KMS-11 (cell line): ENCODE data around the gene SPATA12.

Experiments used
- H2AFZ ChIP-seq: fragments of 200-600 bp; sonication (generic); 2 replicates; pipeline ENCODE4 v1.6.1; 2016; ENCODE audit warnings: antibody characterized with exemption, mixed run types, low read depth
- H3K27ac ChIP-seq: fragments of 200-600 bp; sonication (generic); 2 replicates; pipeline ENCODE4 v1.6.1; 2016; ENCODE audit warnings: mild to moderate bottlenecking, mixed run types
- H3K27me3 ChIP-seq: fragments of 200-600 bp; sonication (generic); 2 replicates; pipeline ENCODE4 v1.6.1; 2017; ENCODE audit warnings: mild to moderate bottlenecking, low read depth, mixed run types, moderate library complexity; ENCODE audit not compliant: insufficient read depth
- H3K36me3 ChIP-seq: fragments of 200-600 bp; sonication (generic); 2 replicates; pipeline ENCODE4 v1.6.1; 2017; ENCODE audit warnings: mild to moderate bottlenecking, mixed run types; ENCODE audit not compliant: insufficient read depth
- H3K4me1 ChIP-seq: fragments of 200-600 bp; sonication (generic); 2 replicates; pipeline ENCODE4 v1.6.1; 2016; ENCODE audit warnings: mild to moderate bottlenecking, low read depth, mixed run types; ENCODE audit not compliant: poor library complexity, severe bottlenecking
- H3K4me2 ChIP-seq: fragments of 200-600 bp; sonication (generic); 2 replicates; pipeline ENCODE4 v1.7.0; 2016; ENCODE audit warnings: mild to moderate bottlenecking, mixed run types
- H3K4me3 ChIP-seq: fragments of 200-600 bp; sonication (generic); IDR thresholded peaks from 2 replicates; pipeline ENCODE4 v1.6.1; 2017; ENCODE audit warnings: low read depth, low read length, mixed read lengths; ENCODE audit not compliant: insufficient read depth
- H3K79me2 ChIP-seq: fragments of 200-600 bp; sonication (generic); 2 replicates; pipeline ENCODE4 v1.6.1; 2016; ENCODE audit warnings: low read depth, mixed run types; ENCODE audit not compliant: insufficient read depth
- H3K9ac ChIP-seq: fragments of 200-600 bp; sonication (generic); 2 replicates; pipeline ENCODE4 v1.6.1; 2016; ENCODE audit warnings: mild to moderate bottlenecking, mixed run types
- H4K20me1 ChIP-seq: fragments of 200-600 bp; sonication (generic); 2 replicates; pipeline ENCODE4 v1.6.1; 2016; ENCODE audit warnings: mild to moderate bottlenecking, mixed run types; ENCODE audit not compliant: insufficient read depth
- CTCF ChIP-seq: fragments of 200-600 bp; sonication (generic); conservative IDR thresholded peaks from 2 replicates; pipeline ENCODE4 v1.6.1; 2017; ENCODE audit warnings: low read depth, mild to moderate bottlenecking, antibody characterized with exemption, low read length, moderate library complexity, mixed read lengths

SPATA12 gene

GRCh38 chr3:57026944-57027343 lies 33.5 kb upstream of the SPATA12 start:
- Histone ChIP-seq H3K27ac (no peak overlapping the region), H3K27me3 (no peaks in the 10 kb centered on the region), H3K4me3 (no peak overlapping the region), H3K4me1 (no peaks in the 10 kb centered on the region), H3K4me2 (no peak overlapping the region), H3K79me2 (no peaks in the 10 kb centered on the region), H3K9ac (no peak overlapping the region), H3K36me3 (no peaks in the 10 kb centered on the region), H4K20me1 (no peaks in the 10 kb centered on the region), H2AFZ (no peak overlapping the region)
- TF ChIP-seq CTCF = no peak

GRCh38 chr3:57029383-57029782 lies 31.1 kb upstream of the SPATA12 start:
- Histone ChIP-seq H3K9ac (no peak overlapping the region), H3K36me3 (no peaks in the 10 kb centered on the region), H3K27ac (no peak overlapping the region), H3K4me3 (no peak overlapping the region), H2AFZ (no peak overlapping the region), H4K20me1 (no peaks in the 10 kb centered on the region), H3K4me1 (no peaks in the 10 kb centered on the region), H3K4me2 (no peak overlapping the region), H3K79me2 (no peaks in the 10 kb centered on the region), H3K27me3 (no peaks in the 10 kb centered on the region)
- no peak for TF ChIP-seq CTCF

- Histone ChIP-seq H3K4me3 (no peak overlapping the region), H3K4me2 (no peak overlapping the region), H4K20me1 (no peaks in the 10 kb centered on the region), H3K9ac (no peak overlapping the region), H3K27me3 (no peaks in the 10 kb centered on the region), H2AFZ (no peak overlapping the region), H3K79me2 (no peaks in the 10 kb centered on the region), H3K36me3 (no peaks in the 10 kb centered on the region), H3K4me1 (no peaks in the 10 kb centered on the region), H3K27ac (no peak overlapping the region)
- no peak for TF ChIP-seq CTCF
Observed at GRCh38 chr3:57029924-57030323, 30.5 kb upstream of the SPATA12 start.

- H3K79me2 ChIP-seq = no peaks in the 10 kb centered on the region
- no peak overlapping the region for H3K4me2 ChIP-seq
- H3K4me3 ChIP-seq = no peak overlapping the region
- H3K36me3 ChIP-seq = no peaks in the 10 kb centered on the region
- H4K20me1 ChIP-seq = no peaks in the 10 kb centered on the region
- H3K27me3 ChIP-seq = no peaks in the 10 kb centered on the region
- no peak overlapping the region for H3K9ac ChIP-seq
- no peak overlapping the region for H3K27ac ChIP-seq
- no peaks in the 10 kb centered on the region for H3K4me1 ChIP-seq
- H2AFZ ChIP-seq = no peak overlapping the region
- no peak for TF ChIP-seq CTCF
Observed at GRCh38 chr3:57030721-57031120, 29.7 kb upstream of the SPATA12 start.
